Measurements from ENCODE around the gene MITF.

MITF gene

GRCh38 chr3:69739204-69740102, at the start of gene MITF:
MITF (plus strand) TSS chr3:69739464; CDS start chr3:69739598, 134 bp downstream.
- DNase-seq (ENCODE audit: low read depth in 1 of 2, low spot score in 1 of 2), result no peak

GRCh38 chr3:69691860-69692259, 47.4 kb upstream of the MITF start:
- DNase-seq (ENCODE audit: low read depth in 1 of 2, low spot score in 1 of 2), result no peak

DNA sequence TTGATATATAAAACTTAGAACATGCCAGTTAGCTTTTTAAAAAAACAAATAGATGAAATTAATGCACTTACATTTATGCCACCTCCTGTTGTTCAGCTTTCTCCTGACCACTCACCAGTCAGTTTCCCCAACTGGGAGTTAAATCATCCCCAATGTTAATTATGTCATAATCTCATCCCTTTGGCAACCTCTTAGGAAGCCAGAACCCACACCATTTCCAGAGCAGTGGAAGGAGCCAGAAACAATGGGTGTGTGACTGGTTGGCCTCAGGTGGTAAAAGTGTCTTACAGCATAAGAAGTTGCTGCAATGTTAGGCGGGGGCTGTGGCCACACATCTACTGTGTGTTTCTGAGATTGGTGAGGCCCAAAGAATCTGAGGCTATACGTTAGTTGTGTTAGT, 46.5 kb upstream of the MITF start:
- DNase-seq (ENCODE audit: low read depth in 1 of 2, low spot score in 1 of 2), result no peak

- DNase-seq (ENCODE audit: low read depth in 1 of 2, low spot score in 1 of 2), result no peak
Measured at GRCh38 chr3:69695443-69695842, 43.8 kb upstream of the MITF start.

GRCh38 chr3:69695933-69696332, 43.3 kb upstream of the MITF start:
- DNase-seq (ENCODE audit: low read depth in 1 of 2, low spot score in 1 of 2), result no peak

DNA sequence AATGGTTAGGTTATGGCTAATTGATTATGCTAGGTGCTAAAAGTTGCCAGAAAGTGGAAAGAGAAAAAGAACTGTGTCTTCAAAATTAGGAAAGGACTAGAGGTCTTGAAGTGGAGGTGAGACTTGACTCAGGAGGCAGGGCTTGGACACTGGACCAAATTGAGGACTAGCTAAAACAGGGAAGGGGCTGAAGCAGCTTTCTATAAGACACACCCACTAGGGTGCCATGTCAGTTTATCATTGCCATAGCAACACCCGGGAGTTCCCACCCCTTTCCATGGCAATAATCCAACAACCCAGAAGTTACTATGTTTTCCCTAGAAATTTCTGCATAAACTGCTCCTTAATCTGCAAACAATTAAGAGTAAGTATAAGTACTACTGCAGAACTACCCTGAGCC, 42.9 kb upstream of the MITF start:
- DNase-seq (ENCODE audit: low read depth in 1 of 2, low spot score in 1 of 2), result no peak

DNA sequence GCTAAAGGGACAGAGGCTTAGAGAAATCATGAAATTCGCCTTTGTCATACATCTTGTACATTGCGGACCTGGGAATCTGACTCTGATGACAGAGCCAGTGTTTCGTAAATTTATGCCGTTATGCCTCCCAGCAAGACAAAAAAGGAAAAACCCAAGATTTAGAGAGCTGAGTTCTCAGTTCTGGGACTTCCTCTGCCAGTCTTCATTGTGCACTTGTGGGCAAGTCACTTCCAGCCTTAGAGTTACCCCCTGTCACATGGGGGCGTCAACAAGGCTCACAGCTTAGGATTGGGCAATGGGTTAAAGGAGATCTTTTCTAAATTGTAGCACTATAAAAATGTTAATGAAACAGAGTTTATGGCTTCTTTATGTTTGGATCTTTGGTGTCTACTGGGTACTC, 41.9 kb upstream of the MITF start:
- DNase-seq (ENCODE audit: low read depth in 1 of 2, low spot score in 1 of 2), result no peak

DNA sequence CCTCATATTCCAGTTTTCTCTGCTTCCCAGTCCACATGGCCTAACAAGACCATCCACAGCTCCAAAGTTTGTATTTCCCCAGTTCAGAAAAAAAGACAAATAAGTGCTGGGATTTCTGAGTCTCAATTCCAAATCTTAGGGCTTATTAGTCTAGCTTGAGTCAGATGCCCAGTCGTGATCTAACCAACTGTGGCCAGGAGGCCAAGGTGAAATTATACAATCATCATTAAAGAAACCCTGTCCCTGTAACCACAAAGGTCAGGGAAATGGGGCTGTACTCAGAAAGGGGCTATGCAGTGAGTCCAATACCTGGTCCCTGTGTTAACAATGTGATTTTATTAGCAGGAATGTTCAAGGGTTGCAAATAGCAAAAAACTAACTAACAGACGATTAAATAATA, 40.5 kb upstream of the MITF start:
- no peak for DNase-seq (ENCODE audit: low read depth in 1 of 2, low spot score in 1 of 2)

DNA sequence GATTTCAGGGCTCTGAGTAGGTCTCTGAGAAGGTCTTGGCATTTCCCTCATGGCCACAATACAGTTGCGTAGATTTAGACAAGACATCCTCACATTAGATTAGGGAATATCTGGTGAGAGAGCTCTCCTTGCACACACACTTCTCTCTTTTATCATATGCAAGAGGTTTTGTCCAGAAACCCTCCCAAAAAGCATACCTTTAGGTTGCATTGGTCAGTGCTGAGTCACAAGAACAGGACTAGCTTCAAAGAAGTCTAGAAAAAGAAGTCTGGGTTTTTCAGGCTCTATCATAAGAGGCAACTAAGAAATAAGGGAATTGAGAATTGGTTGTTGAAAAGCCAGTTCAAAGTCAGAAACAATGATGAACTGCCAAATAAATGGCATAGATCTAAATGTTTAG, 40.1 kb upstream of the MITF start:
- no peak for DNase-seq (ENCODE audit: low read depth in 1 of 2, low spot score in 1 of 2)

GRCh38 chr3:69700949-69701348, 38.3 kb upstream of the MITF start:
- DNase-seq (ENCODE audit: low read depth in 1 of 2, low spot score in 1 of 2), result no peak

- DNase-seq (ENCODE audit: low read depth in 1 of 2, low spot score in 1 of 2), result no peak
Measured at GRCh38 chr3:69710153-69710977, 28.9 kb upstream of the MITF start.

DNA sequence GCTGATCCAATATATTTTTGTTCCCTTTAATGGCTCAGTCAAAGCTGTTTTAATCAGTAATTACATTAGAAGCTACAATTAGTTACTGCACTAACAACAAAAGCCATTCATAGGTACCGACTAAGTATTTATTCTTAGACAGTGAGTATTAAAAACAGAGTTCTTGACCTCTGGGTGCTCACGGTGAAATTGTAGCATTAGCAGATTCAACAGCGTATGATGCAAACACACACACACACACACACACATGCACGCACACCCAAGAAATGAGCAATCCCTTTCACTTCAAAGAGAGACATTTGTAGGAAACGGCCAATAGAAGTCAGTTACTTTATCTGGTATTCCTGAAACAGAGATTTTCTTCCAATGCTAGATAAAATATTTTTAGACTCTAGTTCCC, 27.0 kb upstream of the MITF start:
- no peak for DNase-seq (ENCODE audit: low read depth in 1 of 2, low spot score in 1 of 2)

- DNase-seq (ENCODE audit: low read depth in 1 of 2, low spot score in 1 of 2), result no peak
Measured at GRCh38 chr3:69712933-69713332, 26.3 kb upstream of the MITF start.

- no peak for DNase-seq (ENCODE audit: low read depth in 1 of 2, low spot score in 1 of 2)
Measured at GRCh38 chr3:69715204-69715603, 24.1 kb upstream of the MITF start.

- DNase-seq (ENCODE audit: low read depth in 1 of 2, low spot score in 1 of 2), result no peak
Measured at GRCh38 chr3:69716119-69716518, 23.1 kb upstream of the MITF start.

GRCh38 chr3:69718866-69719586, 20.2 kb upstream of the MITF start:
- no peak for DNase-seq (ENCODE audit: low read depth in 1 of 2, low spot score in 1 of 2)

DNA sequence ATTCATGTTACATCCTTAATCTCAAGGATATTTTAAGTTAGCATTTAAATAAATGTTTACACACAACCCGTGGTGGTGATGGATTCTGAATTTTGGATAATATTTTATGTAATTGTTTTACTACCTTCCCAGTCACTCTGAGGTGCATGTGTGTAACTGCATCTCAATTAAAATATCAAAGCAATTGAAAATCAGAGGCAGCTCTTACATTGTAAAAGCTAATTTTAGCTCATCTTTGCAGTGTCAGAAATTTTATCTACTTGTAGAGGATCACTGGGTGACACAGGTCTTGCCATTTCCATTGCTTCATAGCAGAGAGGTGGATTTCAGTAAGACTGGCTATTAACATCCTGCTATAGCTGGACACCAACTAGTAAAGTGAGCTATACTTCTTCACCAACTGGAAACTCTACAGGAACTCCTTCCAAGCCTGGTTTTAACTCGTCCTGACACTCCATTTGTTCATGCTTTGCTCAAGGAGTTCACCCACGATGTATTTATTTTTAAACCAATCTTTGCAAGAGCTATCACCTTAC, 19.6 kb upstream of the MITF start:
- no peak for DNase-seq (ENCODE audit: low read depth in 1 of 2, low spot score in 1 of 2)

DNA sequence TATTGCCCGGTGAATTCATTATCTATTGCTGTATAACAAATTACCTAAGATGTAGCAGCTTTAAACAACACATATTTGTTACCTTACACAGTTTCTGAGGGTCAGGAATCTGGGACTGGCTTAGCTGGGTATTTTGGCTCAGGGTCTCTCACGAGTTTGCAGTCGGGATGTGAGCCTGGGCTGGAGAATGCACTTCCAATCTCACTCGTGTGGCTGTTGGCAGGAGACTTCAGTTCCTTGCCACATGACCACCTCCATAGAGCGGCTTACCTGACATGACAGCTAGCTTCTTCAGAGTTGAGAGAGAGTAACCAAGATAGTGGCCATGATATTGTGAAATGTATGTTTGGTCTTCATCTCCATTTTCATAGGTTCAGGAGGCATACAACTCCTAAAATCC, 18.4 kb upstream of the MITF start:
- no peak for DNase-seq (ENCODE audit: low read depth in 1 of 2, low spot score in 1 of 2)

DNA sequence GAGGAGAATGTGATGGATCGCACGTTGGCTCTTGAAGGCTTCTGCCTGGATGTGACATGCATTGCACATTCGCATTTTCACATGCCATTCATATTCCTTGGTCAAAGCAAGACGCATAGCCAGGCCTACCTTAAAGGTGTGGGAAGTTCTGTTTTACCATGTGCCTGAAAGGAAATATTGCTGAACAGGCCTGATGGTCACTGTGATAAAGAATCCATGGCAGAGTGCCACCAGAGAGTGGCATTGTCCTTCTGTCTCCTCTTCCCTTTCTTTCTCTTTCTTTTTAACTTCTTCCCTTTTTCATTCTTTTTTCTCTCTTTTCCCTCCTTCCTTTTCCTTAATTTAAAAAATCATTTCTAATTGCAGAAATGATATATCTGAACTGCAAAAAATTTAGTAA, 15.9 kb upstream of the MITF start:
- DNase-seq (ENCODE audit: low read depth in 1 of 2, low spot score in 1 of 2), result no peak

DNA sequence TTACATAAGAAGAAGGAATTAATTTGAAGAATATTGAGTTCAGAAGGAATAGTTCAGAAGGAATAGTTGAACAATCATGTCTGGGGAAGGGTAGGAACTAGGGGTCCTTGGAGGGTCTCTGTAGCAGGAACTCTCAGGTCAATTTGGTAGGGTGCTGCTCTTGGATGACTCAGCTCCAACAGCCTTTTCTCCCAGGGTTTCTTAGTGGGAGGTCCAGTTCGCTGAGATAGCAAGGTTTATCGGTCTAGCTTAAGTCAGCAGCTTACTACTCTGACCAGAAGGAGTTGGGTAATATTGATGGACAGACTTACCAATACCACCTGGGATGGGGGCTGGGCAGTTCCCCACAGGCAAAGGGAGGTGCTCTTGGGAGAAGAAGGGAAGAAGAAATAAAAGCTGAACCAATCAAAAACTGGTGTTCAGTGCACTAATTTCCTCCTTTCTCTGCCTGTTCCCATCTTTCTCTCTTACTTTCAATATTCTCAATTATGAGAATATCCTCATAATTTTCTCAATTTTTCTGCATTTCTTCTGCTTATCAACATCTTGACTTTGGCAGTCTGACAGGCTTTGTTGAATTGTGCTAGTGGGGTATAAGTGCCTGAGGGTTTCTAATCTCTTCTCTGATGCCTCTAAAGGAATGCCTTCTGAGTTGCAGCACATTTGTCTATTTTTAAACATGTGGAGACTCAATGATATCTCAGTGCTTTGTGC, 14.4 kb upstream of the MITF start:
- DNase-seq (ENCODE audit: low read depth in 1 of 2, low spot score in 1 of 2), result no peak

Data from activated T-helper 1 cell treated with anti-CD3 and anti-CD28 coated beads, Interleukin-2, amount 50 U/mL, for 16 hours (primary cell).